Testis (tissue), 3 donors: ENCODE measurements around the gene CYP1A2. TPM values are rescaled to one million over a fixed set of nuclear protein-coding genes. Genes with fewer than 3 reads are reported as not detected.

ENCODE experiments used
- DNase-seq: peaks from one replicate; pipeline ENCODE4 v3.0.0-alpha.2; 2019
- H3K27ac ChIP-seq, 2 donors: fragments of 200-600 bp; sonication (generic); one replicate each; pipeline ENCODE4 v1.5.1; 2019
- H3K27me3 ChIP-seq: fragments of 200-600 bp; sonication (generic); one replicate; pipeline ENCODE4 v1.5.1; 2019
- H3K36me3 ChIP-seq: fragments of 200-600 bp; sonication (generic); one replicate; pipeline ENCODE4 v1.5.1; 2017; ENCODE audit warnings: low read depth; ENCODE audit errors: missing control alignments
- H3K4me1 ChIP-seq: fragments of 200-600 bp; sonication (generic); one replicate; pipeline ENCODE4 v1.5.1; 2019
- H3K4me3 ChIP-seq, 2 donors: fragments of 200-600 bp; sonication (generic); one replicate each; pipeline ENCODE4 v1.5.1; 2017 to 2019
- H3K9me3 ChIP-seq: fragments of 200-600 bp; sonication (generic); one replicate; pipeline ENCODE4 v1.5.1; 2017
- POLR2A ChIP-seq: fragments of 450-650 bp; IDR thresholded peaks from one replicate; pipeline ENCODE4 v1.6.1; 2017; ENCODE audit warnings: antibody characterized with exemption, mild to moderate bottlenecking, moderate library complexity
- WGBS, 2 donors: methylation state at CpG; one replicate each; pipeline ENCODE4 v1.1.5; 2018; 5-methylcytosine and 5-hydroxymethylcytosine counted together
- intact Hi-C: fragments of 100-400 bp; cut with DNase I; formaldehyde crosslinking; loops from one replicate; pipeline ENCODE4 v1.15.1; 2023; ENCODE audit warnings: low total_unique reads
- polyA plus RNA-seq: library from polyadenylated mRNA; stranded (reverse); fragments of 350-450 nt; fragmentation: Illumina TruSeq; extraction: RNeasy Lipid Tissue Mini Kit (QIAGEN cat#74804); gene quantifications from one replicate; pipeline ENCODE4 v1.2.3, GENCODE V29; 2014; ENCODE audit warnings: low read depth, low replicate concordance; ENCODE audit not compliant: insufficient read depth
- total RNA-seq, 2 donors: library from RNA; depleted of rRNA; stranded (reverse); fragments of >200 nt; gene quantifications; one replicate each; pipeline ENCODE4 v1.2.3, GENCODE V29; 2016
- TF ChIP-seq, protein P1 (sequence below), 3 experiments: fragments of 450-650 bp in 2 of 3; fragments of 200-600 bp in 1 of 3; sonication (generic) in 1 of 3; IDR thresholded peaks; one replicate each; pipeline ENCODE4 v1.5.1; 2016 to 2019; ENCODE audit warnings: antibody characterized with exemption in 3 of 3, mild to moderate bottlenecking in 2 of 3, moderate library complexity in 1 of 3

The CYP1A2 gene
- total and polyA plus RNA-seq, 3 donors from 2014 or later: 0.12 to 0.31 TPM; not detected in 1

DNA sequence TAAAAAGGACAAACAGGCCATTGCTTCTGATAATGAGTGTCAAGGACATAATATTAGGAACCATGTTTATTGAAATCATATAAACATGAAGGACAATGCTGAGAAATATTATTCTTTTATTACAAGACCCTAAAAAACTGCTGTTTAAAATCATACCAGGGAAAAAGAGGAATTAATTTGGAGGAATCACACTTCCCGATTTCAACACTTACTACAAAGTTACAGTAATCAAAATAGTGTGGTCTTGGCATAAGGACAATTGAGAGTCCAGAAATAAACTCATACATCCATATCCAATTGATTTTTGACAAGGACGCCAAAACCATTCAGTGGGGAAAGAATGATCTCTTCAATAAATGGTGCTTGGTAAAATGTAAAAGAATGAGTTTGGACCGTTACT, 36.3 kb upstream of the CYP1A2 start:
- TF ChIP-seq, protein P1, sequence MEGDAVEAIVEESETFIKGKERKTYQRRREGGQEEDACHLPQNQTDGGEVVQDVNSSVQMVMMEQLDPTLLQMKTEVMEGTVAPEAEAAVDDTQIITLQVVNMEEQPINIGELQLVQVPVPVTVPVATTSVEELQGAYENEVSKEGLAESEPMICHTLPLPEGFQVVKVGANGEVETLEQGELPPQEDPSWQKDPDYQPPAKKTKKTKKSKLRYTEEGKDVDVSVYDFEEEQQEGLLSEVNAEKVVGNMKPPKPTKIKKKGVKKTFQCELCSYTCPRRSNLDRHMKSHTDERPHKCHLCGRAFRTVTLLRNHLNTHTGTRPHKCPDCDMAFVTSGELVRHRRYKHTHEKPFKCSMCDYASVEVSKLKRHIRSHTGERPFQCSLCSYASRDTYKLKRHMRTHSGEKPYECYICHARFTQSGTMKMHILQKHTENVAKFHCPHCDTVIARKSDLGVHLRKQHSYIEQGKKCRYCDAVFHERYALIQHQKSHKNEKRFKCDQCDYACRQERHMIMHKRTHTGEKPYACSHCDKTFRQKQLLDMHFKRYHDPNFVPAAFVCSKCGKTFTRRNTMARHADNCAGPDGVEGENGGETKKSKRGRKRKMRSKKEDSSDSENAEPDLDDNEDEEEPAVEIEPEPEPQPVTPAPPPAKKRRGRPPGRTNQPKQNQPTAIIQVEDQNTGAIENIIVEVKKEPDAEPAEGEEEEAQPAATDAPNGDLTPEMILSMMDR (IDR thresholded peaks at IDR 0.05): no peak
- no peak for TF ChIP-seq POLR2A
- intact Hi-C loops: no loop called here
- H3K4me1 ChIP-seq: no peaks in the 10 kb centered on the region
- WGBS, 2 donors: 78 to 81% methylated on average over 3 of the region's 3 CpGs
- no peaks in the 10 kb centered on the region for H3K36me3 ChIP-seq
- no peaks in the 10 kb centered on the region for H3K9me3 ChIP-seq
- DNase-seq: no peak
- H3K27ac ChIP-seq: no peak overlapping the region
- H3K4me3 ChIP-seq: no peak overlapping the region
- no peaks in the 10 kb centered on the region for H3K27me3 ChIP-seq

DNA sequence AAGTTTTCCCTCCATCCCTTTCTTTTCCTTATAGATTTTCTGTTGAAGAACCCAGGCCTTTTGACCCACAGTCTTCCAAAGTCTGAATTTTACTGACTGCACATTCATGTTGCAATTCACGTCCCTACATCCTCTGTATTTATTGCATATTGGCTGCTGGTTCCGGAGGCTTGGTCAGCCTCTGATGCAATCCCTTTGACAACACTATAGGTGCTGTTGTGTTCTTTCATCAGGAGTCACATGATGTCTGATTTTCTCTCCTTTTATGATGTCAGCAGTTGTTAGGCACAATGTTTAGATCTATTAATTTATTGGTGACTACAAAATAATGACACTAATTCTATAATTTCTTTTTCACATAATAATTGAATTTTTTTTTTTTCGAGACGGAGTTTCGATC, 32.0 kb upstream of the CYP1A2 start:
- Histone ChIP-seq H3K27me3 (no peaks in the 10 kb centered on the region), H3K4me3 (no peak overlapping the region), H3K4me1 (no peaks in the 10 kb centered on the region), H3K9me3 (no peaks in the 10 kb centered on the region), H3K27ac (no peak overlapping the region), H3K36me3 (no peaks in the 10 kb centered on the region)
- no peak for DNase-seq
- intact Hi-C loops: no loop called here
- WGBS, 2 donors: 82 to 87% methylated on average over 5 of the region's 5 CpGs
- TF ChIP-seq POLR2A: no peak
- TF ChIP-seq, protein P1 (IDR thresholded peaks at IDR 0.05): no peak

DNA sequence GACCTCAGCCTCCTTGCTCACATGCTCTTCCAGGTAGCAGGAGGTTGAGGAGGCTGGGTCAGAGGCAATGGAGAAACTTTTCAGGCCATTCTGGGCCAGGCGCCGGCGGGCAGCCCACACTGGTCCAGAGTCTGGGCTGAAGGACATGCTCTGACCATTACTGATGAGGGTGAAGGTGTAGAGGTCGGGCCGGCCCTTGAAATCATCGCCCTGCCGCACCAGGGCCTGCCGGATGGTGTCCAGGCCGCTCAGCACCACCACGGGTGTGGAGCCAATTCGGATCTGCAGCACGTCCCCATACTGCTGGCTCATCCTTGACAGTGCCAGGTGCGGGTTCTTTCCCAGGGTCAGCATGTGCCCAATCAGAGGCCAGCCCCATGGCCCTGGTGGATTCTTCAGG, 26.1 kb upstream of the CYP1A2 start:
- Histone ChIP-seq H3K36me3 (no peaks in the 10 kb centered on the region), H3K9me3 (no peaks in the 10 kb centered on the region), H3K27me3 (no peaks in the 10 kb centered on the region), H3K4me3 (no peak overlapping the region), H3K27ac (no peak overlapping the region), H3K4me1 (peaks cover 12% of the 10 kb centered on the region)
- 60 to 84% methylated on average over 1 to 12 of the region's 13 CpGs for WGBS, 2 donors
- TF ChIP-seq, protein P1 (IDR thresholded peaks at IDR 0.05): no peak
- TF ChIP-seq POLR2A: no peak
- no peak for DNase-seq
- intact Hi-C loops: no loop called here

DNA sequence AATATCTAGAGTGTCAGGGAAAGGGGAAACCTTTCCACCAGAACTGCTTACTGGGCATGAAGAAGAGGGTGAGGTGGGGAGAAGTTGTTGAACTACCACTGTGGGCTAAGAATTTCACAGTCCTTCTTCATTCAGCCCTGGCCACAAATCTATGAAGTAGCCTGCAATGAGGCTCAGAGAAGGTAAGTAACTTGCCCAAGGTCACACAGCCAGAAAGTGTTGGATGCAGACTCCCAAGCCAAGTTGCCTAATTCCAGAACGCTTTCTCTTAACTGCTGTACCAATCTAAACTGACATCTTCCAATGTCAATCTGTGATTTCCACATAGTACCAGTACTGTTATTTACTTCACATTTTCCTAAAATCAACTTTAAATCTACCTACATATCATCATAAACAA, 25.5 kb upstream of the CYP1A2 start:
- intact Hi-C loops: no loop called here
- no peak for TF ChIP-seq POLR2A
- TF ChIP-seq, protein P1 (IDR thresholded peaks at IDR 0.05): no peak
- Histone ChIP-seq H3K4me1 (peaks cover 12% of the 10 kb centered on the region), H3K36me3 (no peaks in the 10 kb centered on the region), H3K27me3 (no peaks in the 10 kb centered on the region), H3K9me3 (no peaks in the 10 kb centered on the region), H3K27ac (no peak overlapping the region), H3K4me3 (no peak overlapping the region)
- DNase-seq: no peak
- 62 to 79% methylated on average over 1 of the region's 1 CpG for WGBS, 2 donors

DNA sequence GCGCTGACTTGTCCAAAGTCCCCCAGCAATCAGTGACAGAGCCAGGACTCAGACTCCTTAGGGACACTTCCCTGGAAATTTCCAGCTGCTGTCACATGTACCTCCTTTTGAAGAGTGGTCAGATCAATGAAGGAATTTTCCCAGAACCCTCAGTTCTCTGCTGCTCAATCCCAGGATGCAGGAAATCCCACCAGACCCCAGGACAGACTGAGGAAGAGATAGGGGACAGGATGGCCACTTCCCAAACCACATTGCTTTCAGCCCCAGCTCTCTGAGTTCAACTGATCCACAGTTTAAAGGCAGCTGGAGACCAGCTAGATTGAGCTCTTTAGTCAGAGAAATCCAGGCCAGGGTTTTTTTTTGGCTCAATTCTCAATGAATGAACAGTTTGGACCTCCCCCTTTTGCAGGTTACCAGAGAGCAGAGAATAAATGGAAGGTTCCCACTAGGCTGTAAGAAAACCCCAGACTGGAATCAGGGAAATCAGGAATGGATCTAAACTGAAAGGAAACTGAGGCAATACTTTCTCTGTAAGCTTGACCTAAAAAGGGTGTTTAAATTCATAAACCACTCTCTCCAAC, 24.8 kb upstream of the CYP1A2 start:
- 64 to 88% methylated on average over 1 of the region's 1 CpG for WGBS, 2 donors
- TF ChIP-seq, protein P1 (IDR thresholded peaks at IDR 0.05): no peak
- TF ChIP-seq POLR2A: no peak
- Histone ChIP-seq H3K27me3 (no peaks in the 10 kb centered on the region), H3K4me3 (no peak overlapping the region), H3K9me3 (no peaks in the 10 kb centered on the region), H3K36me3 (no peaks in the 10 kb centered on the region), H3K4me1 (peaks cover 12% of the 10 kb centered on the region), H3K27ac (no peak overlapping the region)
- intact Hi-C loops: no loop called here
- peak; percentile 21 for DNase-seq
